Kidney epithelial cell (primary cell): ENCODE results near the gene GALNT17. TPM values are rescaled to one million over a fixed set of nuclear protein-coding genes. Genes with fewer than 3 reads are reported as not detected.

ENCODE experiments used
- DNase-seq: peaks from one replicate; pipeline ENCODE4 v3.0.0-alpha.2; 2010; ENCODE audit warnings: low read depth
- H3K27me3 ChIP-seq: 2 replicates; pipeline ENCODE4 v1.6.0; 2011; ENCODE audit warnings: low read length; ENCODE audit not compliant: control insufficient read depth, insufficient read depth
- H3K36me3 ChIP-seq: 2 replicates; pipeline ENCODE4 v1.5.1; 2011; ENCODE audit warnings: low read length; ENCODE audit not compliant: control insufficient read depth, insufficient read depth
- H3K4me3 ChIP-seq: 2 replicates; pipeline ENCODE4 v1.5.1; 2011; ENCODE audit warnings: low read depth, mild to moderate bottlenecking, control low read depth, low read length
- CTCF ChIP-seq: IDR thresholded peaks from 2 replicates; pipeline ENCODE4 v1.5.1; 2011; ENCODE audit warnings: mild to moderate bottlenecking, moderate library complexity, low read length, control low read depth, inconsistent platforms; ENCODE audit not compliant: insufficient read depth, poor library complexity, severe bottlenecking
- total RNA-seq: library from RNA; depleted of rRNA; stranded (reverse); fragments of >200 nt; gene quantifications from 2 replicates; pipeline ENCODE4 v1.2.3, GENCODE V29; 2015

GALNT17 gene
- total RNA-seq, 1 donor from 2014 or later: 3.3 TPM

- DNase-seq: no peak
- TF ChIP-seq CTCF: no peak
- H3K27me3 ChIP-seq: peaks cover 6% of the 10 kb centered on the region
- no peak overlapping the region for H3K4me3 ChIP-seq
- no peaks in the 10 kb centered on the region for H3K36me3 ChIP-seq
Measured at GRCh38 chr7:71754828-71755227, 622.9 kb downstream of the GALNT17 start.

DNA sequence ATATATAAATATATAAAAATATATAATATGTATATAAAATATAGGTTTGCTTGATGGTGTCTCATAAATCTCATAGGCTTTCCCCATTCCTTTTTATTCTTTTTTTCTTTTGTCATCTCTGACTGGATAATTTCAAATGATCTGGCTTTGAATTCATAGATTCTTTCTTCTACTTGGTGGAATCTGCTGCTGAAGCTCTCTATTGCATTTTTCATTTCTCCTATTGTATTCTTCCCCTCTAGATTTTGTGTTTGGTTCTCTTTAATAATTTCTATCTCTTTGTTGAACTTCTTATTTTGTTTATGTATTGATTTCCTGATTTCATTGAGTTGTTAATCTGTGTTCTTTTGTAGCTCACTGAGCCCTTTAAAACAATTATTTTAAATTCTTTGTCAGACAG, 629.4 kb downstream of the GALNT17 start:
- Histone ChIP-seq H3K36me3 (no peaks in the 10 kb centered on the region), H3K27me3 (no peaks in the 10 kb centered on the region), H3K4me3 (no peak overlapping the region)
- no peak for DNase-seq
- TF ChIP-seq CTCF: no peak
